ENCODE results near the gene BTRC.

The BTRC gene

GRCh38 chr10:101487399-101487798 lies 133.4 kb downstream of the BTRC start:
- no peak for DNase-seq

GRCh38 chr10:101489355-101489754 lies 135.4 kb downstream of the BTRC start:
- peak; percentile 49 for DNase-seq

GRCh38 chr10:101490026-101490425 lies 136.1 kb downstream of the BTRC start:
- DNase-seq = no peak

DNA sequence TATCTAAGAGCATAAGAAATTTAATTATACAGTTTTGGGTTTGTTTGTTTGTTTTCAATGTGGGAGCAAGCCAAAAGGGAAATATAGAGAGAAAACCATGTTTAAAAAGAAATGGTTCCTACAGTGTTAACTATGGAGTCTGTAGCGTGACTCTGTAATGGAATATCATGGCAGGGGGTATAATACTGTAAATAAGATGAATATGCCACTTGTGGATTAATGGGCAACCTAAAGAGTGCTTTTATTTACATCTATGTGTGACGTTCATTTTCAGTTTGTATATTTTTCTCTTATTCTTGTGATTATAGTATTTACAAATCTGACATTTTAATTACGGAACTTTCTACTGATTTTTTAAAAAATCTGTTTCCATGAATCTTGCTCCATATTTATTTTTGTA lies 138.2 kb downstream of the BTRC start:
- DNase-seq = no peak

- no peak for DNase-seq
Measured at GRCh38 chr10:101492814-101493213, 138.8 kb downstream of the BTRC start.

- DNase-seq = no peak
Measured at GRCh38 chr10:101493249-101493648, 139.3 kb downstream of the BTRC start.

- DNase-seq = no peak
Measured at GRCh38 chr10:101493782-101494281, 139.9 kb downstream of the BTRC start.

- DNase-seq = no peak
Measured at GRCh38 chr10:101494650-101495049, 140.7 kb downstream of the BTRC start.

GRCh38 chr10:101495324-101495925 lies 141.5 kb downstream of the BTRC start:
- peak; percentile 19 for DNase-seq

DNA sequence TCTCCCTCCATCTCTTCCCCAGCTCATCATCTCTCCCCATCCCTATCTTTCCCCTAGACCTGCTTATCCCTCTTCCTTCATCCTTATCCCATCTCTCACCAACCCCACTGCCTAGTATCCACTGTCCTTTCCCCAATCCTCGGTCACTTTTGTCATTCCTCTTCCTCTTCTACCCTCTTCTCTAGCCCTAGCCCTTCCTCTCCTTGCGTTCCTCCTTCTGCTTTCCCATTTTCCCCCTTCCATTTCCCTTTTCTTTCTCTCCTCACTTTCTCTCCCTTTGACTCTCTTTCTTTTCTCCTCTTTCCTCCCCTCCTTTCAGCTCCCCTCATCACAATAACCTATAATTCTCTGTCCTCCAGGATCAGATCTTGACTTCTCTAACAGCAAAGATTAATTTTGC lies 150.5 kb downstream of the BTRC start:
- DNase-seq = no peak

DNA sequence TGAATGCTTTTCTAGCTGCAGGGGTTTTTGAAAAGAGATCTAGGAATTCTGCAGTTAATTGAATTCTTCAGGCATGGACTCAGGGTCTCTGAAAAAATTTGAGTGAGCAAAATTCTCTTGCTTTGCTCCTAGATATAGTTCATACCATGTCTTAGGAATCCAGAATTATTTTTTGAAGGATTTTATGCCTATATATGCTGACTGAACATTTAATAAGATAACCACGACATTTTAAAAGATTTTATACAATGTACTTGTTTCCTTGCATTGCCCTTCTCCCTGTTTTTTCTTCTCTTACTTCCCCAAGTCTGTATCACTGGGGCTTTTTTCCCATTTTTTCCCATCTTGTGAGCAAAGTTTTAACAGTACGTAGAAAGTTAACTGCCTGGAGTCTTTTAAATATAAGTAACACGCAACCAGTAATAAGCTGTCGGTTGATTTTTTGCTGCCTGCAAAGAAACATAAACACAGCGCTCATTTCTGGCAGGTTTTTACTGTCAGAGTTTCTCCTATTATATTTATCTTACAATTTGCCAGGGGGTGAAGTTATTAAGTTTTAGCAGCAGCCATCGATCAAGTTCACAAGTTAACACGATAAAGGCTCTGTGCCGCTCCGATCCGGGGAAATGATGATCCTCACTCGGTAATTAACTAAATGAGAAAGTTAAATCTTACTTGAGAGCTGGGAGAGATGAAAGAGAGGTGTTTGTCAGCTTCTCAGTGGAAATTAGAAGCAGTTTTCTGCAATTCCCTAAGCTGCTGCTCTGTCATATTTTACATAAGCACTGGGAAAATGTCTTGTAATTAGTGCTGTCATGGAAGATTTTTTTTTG lies 153.1 kb downstream of the BTRC start:
- no peak for DNase-seq

DNA sequence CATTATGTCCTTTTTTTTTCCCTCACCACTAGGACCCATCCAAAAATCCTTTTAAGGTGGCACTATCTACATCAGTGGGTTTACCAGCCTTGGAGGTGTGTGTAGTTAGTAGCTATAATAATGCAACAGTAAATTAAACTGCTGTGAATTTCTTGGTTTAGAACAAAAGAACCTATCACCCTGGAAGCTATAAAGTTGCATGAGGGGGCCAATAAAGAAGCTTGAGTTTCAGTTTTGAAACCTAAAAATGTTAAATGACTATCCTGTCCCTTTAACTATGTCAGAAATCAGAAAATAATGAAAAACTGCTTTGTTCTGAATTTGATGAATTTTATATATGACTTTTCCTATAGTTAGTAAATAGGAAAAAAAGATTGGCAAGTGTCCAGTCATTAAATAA lies 153.9 kb downstream of the BTRC start:
- no peak for DNase-seq

GRCh38 chr10:101511938-101512337 lies 158.0 kb downstream of the BTRC start:
- DNase-seq = no peak

GRCh38 chr10:101512738-101513137 lies 158.8 kb downstream of the BTRC start:
- DNase-seq = no peak

DNA sequence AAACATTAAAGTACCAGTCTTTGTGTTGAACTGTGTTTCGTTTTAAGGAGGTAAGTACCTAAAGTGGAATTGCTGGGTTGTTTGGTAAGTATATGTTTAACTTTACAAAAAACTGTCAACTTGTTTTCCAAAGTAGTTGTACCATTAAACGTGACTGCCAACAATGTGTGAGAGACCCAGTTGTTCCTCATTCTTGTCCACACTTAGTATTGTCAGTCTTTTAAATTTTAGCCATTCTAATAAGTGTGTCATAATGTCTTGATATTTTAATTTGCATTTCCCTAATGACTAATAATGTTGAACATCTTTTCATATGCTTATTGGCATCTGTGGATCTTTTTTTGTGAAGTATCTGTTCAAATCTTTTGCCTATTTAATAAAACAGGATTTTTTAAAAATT lies 159.8 kb downstream of the BTRC start:
- no peak for DNase-seq

DNA sequence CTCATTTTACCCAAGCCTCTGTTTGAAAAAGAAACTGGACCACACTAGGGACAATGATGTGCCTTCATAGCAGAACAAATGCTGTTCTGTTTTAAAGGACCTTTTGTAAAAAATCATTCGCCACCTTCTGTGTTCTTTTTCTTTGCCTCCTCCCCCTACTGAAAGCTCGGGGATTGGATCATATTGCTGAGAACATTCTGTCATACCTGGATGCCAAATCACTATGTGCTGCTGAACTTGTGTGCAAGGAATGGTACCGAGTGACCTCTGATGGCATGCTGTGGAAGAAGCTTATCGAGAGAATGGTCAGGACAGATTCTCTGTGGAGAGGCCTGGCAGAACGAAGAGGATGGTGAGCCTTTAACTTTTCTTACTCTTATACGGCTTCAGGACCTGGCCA lies 171.9 kb downstream of the BTRC start:
- no peak for DNase-seq

- DNase-seq = no peak
Measured at GRCh38 chr10:101529207-101529606, 175.2 kb downstream of the BTRC start.

GRCh38 chr10:101529725-101530553 lies 176.0 kb downstream of the BTRC start:
- no peak for DNase-seq

DNA sequence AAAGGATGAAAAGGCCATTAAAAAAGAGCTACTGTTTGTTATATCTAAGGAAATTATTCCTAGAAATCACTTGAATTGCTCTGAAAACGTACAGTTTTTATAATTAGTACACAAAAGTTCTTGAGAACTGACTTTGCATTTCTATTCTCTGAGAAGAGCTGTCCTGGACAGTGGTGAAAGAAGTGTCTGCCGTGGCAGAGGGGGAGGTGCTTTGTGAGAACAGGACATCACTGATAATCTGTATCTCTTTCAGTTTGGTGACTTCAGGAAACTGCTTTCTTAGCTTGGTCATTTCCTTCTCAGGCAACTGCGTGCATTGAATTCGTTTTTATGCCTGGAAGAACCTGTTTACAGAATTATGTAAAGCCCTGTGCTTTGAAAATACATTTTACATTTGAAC lies 182.0 kb downstream of the BTRC start:
- no peak for DNase-seq

DNA sequence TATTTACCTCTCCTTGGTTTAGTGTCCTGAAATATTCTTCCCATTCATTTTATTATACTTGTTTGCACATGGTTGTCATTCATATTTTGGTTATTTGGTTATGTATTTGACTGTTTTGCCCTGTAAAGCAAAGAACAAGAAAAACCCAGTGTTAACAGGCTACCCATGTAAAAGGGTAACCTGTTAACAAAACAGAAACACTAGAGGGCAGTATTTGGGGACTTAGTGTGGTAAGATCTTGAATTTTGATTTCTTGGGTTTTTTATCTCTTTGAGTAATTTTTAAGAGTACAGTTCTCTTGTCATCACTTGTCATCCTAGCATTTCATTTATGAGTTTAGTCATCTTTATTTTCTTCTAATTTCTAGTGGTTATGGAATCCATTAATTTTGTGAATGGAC lies 182.8 kb downstream of the BTRC start:
- DNase-seq = peak; percentile 30

DNA sequence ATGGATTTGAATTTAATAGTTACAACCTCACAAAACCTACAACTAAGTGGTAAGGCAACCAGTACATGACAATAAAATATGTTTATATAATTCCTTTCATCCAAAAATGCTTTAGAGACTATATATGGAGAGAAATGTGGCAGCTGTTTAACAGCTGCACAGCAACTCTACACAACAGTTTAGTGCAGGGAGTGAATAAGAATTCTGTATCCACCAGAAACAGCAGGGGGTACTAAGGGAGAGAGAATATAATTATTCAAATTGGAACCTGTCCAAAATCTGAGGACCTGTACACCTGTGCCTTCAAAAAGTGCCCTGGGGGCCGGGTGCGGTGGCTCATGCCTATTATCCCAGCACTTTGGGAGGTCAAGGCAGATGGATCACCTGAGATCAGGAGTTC lies 184.5 kb downstream of the BTRC start:
- DNase-seq = peak; percentile 10

GRCh38 chr10:101545898-101546297 lies 191.9 kb downstream of the BTRC start:
- no peak for DNase-seq

- DNase-seq = no peak
Measured at GRCh38 chr10:101550965-101551364, 197.0 kb downstream of the BTRC start.

GRCh38 chr10:101552442-101552841 lies 198.5 kb downstream of the BTRC start:
- no peak for DNase-seq
